Neural progenitor cell (in vitro differentiated cells): ENCODE results near the gene CBL.

Source experiments
- CTCF ChIP-seq: fragments of 200-600 bp; sonication (generic); IDR thresholded peaks from 2 replicates; pipeline ENCODE4 v1.5.1; 2017; ENCODE audit warnings: antibody characterized with exemption, mild to moderate bottlenecking
- EZH2phosphoT487 ChIP-seq: fragments of 200-600 bp; sonication (generic); IDR thresholded peaks from 2 replicates; pipeline ENCODE4 v1.6.1; 2017; ENCODE audit warnings: antibody characterized with exemption

- TF ChIP-seq CTCF (no peak), EZH2phosphoT487 (no peak)
Measured at GRCh38 chr11:119175493-119176077, 30.6 kb upstream of the CBL start.
